MG63 (cell line): Measurements from ENCODE around the gene GLT8D1. TPM values are rescaled to one million over a fixed set of nuclear protein-coding genes. Genes with fewer than 3 reads are reported as not detected.

Source experiments
- DNase-seq: peaks from one replicate; pipeline ENCODE4 v3.0.0-alpha.2; 2020
- H3K27me3 ChIP-seq: fragments of 250-450 bp; sonication (Bioruptor Pico); 2 replicates; pipeline ENCODE4 v1.5.1; 2020; ENCODE audit warnings: mild to moderate bottlenecking, moderate library complexity
- H3K36me3 ChIP-seq: fragments of 250-450 bp; sonication (Bioruptor Pico); 2 replicates; pipeline ENCODE4 v1.5.1; 2020; ENCODE audit warnings: mild to moderate bottlenecking, moderate library complexity
- H3K4me3 ChIP-seq: fragments of 250-450 bp; sonication (Bioruptor Pico); 2 replicates; pipeline ENCODE4 v1.5.1; 2020; ENCODE audit warnings: mild to moderate bottlenecking, moderate library complexity
- H3K9me3 ChIP-seq: fragments of 250-450 bp; sonication (Bioruptor Pico); 2 replicates; pipeline ENCODE4 v1.5.1; 2020; ENCODE audit warnings: mild to moderate bottlenecking, moderate library complexity
- total RNA-seq: library from RNA; depleted of rRNA; stranded (reverse); fragments of >200 nt; shearing (Covaris generic); gene quantifications from 2 replicates; pipeline ENCODE4 v1.2.3, GENCODE V29; 2014; ENCODE audit warnings: low replicate concordance; rRNA removed

Gene GLT8D1
- total RNA-seq, 1 experiment from 2014 or later: 56.1 TPM

DNA sequence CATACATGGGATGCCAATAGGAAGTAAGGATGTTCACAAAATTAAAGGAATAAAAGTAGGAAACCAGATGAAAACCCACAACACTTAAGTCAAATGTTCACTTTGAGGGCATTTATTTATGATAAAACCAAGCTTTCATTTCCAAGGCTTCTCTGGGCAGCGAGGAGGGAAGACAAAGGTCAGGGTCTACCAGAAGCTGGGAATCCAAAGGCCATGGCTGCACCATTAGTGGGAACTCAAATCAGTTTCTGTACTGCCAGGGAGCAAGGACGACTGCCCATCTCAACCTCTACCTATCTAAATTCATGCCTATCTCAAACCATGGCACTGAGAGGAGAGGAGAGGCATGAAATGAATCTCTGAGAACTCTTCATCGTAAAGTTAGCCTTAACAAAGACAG is 42.5 kb downstream of the GLT8D1 start:
- H3K9me3 ChIP-seq: no peaks in the 10 kb centered on the region
- H3K36me3 ChIP-seq: peaks cover 24% of the 10 kb centered on the region
- no peak for DNase-seq
- H3K27me3 ChIP-seq: no peaks in the 10 kb centered on the region
- no peak overlapping the region for H3K4me3 ChIP-seq

DNA sequence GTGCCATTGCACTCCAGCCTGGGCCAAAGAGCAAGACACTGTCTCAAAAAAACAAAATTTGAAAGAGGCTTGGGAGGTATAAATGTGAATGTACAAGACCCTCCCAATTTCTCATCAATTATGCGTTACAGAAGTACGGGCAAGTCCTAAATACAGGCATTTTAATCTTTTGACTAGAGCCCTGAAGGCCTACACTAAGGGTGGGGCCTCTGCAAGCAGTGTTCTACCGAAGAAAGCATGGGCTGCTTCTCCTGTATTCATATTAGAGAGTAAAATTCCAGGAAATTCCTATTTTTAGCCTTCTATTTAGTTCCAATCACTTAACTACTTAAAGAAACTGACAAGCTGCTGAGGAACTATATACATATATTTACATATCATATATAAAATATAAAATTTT is 45.5 kb downstream of the GLT8D1 start:
- Histone ChIP-seq H3K9me3 (no peaks in the 10 kb centered on the region), H3K36me3 (peaks cover 34% of the 10 kb centered on the region), H3K27me3 (no peaks in the 10 kb centered on the region), H3K4me3 (no peak overlapping the region)
- no peak for DNase-seq

DNA sequence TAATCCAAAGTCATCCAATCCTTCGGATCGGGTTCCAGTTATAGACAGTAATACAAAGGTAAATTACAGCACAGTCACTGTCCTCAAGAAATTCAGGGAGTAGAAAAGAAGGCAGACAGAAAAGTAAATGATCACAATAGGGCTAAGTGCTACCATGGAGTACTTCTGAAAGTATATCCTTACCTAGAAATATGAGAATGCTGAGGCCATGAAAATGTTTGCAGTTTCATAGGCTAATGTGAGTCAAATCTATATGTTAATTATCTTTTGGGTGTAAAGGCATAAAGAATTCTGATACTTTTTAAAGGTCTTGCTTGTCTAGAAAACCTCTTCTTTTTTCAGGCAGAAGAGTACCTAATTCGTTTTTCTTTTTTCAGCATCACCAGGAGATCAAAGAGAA is 49.7 kb downstream of the GLT8D1 start:
- H3K27me3 ChIP-seq: no peaks in the 10 kb centered on the region
- H3K9me3 ChIP-seq: no peaks in the 10 kb centered on the region
- no peak for DNase-seq
- H3K4me3 ChIP-seq: no peak overlapping the region
- peaks cover 23% of the 10 kb centered on the region for H3K36me3 ChIP-seq

DNA sequence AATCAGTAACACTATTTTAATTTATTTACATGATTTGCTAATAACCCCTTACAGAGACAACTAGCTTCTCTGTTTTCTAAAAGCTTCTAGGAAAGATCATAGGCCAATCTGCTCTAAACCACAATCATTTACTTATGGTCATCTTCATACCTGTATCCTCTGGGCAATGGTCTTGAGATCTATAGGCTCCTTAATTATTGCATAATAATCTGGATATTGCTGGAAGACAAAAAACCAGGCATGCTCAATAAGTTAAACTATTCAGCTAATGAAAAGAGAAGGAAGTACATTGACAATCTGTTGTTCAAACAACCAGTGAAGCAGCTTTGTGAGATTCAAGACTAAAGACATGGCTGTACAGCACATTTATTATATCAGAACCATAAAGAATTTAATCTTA is 54.0 kb downstream of the GLT8D1 start:
- DNase-seq: no peak
- no peaks in the 10 kb centered on the region for H3K27me3 ChIP-seq
- no peak overlapping the region for H3K4me3 ChIP-seq
- peaks cover 39% of the 10 kb centered on the region for H3K36me3 ChIP-seq
- H3K9me3 ChIP-seq: no peaks in the 10 kb centered on the region

DNA sequence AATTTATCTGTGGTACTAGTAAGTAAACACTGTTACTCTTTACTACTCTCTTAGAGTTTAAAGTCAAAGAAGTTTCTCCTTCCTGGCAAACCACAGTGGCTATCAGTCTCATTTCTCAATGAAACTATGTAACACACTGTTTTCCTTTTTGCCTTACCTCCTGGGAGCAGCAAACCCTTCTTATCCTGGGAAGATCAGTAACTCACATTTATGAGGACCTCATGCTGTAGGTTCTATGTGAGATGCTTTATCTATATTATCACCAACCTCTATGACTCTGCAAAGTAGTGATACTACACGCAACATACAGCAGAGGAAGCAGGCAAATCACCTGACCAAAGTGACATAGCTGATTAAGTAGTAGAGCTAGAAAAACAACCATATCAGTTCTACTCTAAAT is 55.2 kb downstream of the GLT8D1 start:
- no peak for DNase-seq
- Histone ChIP-seq H3K9me3 (no peaks in the 10 kb centered on the region), H3K27me3 (no peaks in the 10 kb centered on the region), H3K36me3 (peaks cover 36% of the 10 kb centered on the region), H3K4me3 (no peak overlapping the region)

DNA sequence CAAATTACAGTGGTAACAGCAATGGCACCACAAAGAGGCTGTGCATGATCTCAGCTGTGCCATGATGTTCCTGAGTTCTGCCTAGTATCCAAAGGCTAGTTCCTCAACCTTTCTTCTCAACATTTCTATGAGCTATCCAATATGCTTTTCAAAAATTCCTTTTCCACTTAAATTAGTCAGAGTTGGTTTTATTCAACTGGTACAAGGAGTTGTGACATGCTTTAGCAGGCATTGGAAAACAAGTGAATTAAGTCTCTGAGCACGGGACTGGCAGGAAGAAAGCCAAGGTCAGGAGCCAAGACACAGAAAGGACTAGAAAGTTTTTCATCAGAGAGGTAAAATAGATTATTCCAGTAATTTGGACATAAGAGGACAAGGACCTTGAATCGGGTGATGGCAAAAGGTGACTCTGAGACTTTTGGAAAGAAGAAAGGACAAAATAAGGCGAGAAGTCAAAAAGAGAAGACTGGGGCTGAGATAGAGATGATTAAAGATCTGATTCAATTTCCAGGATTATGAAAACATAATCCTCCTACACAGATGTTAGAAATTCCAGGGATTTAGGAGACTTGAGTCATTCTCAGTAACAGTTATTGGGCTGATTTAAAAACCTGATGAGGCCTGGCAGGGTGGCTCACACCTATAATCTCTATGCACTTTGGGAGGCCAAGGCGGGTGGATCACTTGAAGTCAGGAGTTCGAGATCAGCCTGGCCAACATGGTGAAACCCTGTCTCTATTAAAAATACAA is 56.0 kb downstream of the GLT8D1 start:
- peak; percentile 4 for DNase-seq
- no peaks in the 10 kb centered on the region for H3K9me3 ChIP-seq
- H3K27me3 ChIP-seq: no peaks in the 10 kb centered on the region
- H3K36me3 ChIP-seq: peaks cover 32% of the 10 kb centered on the region
- H3K4me3 ChIP-seq: no peak overlapping the region

DNA sequence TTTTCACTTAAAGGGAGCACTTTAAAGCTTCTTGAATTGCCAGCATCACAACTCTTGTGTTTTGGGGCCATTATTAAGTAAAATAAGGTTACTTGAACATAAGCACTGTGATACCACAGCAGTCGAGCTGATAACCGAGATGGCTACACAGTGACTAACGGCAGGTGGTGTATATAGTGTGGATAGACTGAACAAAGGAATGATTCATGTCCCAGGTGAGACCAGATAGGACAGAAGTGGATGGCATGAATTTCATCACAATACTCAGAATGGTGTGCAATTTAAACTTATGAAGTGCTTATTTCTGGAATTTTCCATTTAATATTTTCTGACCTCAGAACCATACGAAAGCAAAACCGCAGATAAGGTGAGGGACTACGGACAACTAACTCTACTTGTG is 60.0 kb downstream of the GLT8D1 start:
- Histone ChIP-seq H3K36me3 (peaks cover 33% of the 10 kb centered on the region), H3K4me3 (no peak overlapping the region), H3K9me3 (no peaks in the 10 kb centered on the region), H3K27me3 (no peaks in the 10 kb centered on the region)
- no peak for DNase-seq

Other genes with a start within 250 kb of the GLT8D1 start
- not detected in 2 replicates for gene STAB1, start 210.5 kb downstream of the GLT8D1 start, total RNA-seq
- gene NT5DC2, start 171.9 kb downstream of the GLT8D1 start, total RNA-seq: 7.2 and 21.5 TPM in 2 replicates
- 0.20 TPM in 1 of 2 replicates, not detected in the other for gene UQCC5, start 169.2 kb downstream of the GLT8D1 start, total RNA-seq
- gene PBRM1, start 19.9 kb downstream of the GLT8D1 start, total RNA-seq: 16.2 and 21.3 TPM in 2 replicates
- gene GNL3, start 19.8 kb downstream of the GLT8D1 start, total RNA-seq: 127 and 226 TPM in 2 replicates
- 63.1 and 72.5 TPM in 2 replicates for gene SPCS1, start 315 bp upstream of the GLT8D1 start, total RNA-seq
- gene NEK4, start 65.1 kb upstream of the GLT8D1 start, total RNA-seq: 13.5 and 14.6 TPM in 2 replicates
- gene ITIH1, start 71.8 kb upstream of the GLT8D1 start, total RNA-seq: not detected in 2 replicates
- gene ITIH3, start 89.0 kb upstream of the GLT8D1 start, total RNA-seq: not detected in 2 replicates
- gene ITIH4, start 124.9 kb upstream of the GLT8D1 start, total RNA-seq: not detected in 2 replicates
- not detected in 2 replicates for gene MUSTN1, start 129.2 kb upstream of the GLT8D1 start, total RNA-seq
- gene STIMATE, start 191.8 kb upstream of the GLT8D1 start, total RNA-seq: 2.1 and 4.2 TPM in 2 replicates